COLO668 (cell line): Measurements from ENCODE around the gene SLC25A43.
"Not testable (repeated sequence)": the region's sequence is repeated elsewhere in the genome, so short reads cannot be mapped to it uniquely, and the experiment has no call there.

Experiments used
- DNase-seq: peaks from one replicate; lab custom pipeline; 2025; ENCODE audit not compliant: unreplicated experiment; lab: John Stamatoyannopoulos, UW

The SLC25A43 gene

GRCh38 chrX:119407681-119408080 lies 8.5 kb downstream of the SLC25A43 start:
- no peak for DNase-seq

- DNase-seq = peak; percentile 4
Observed at GRCh38 chrX:119410027-119410819, 11.1 kb downstream of the SLC25A43 start.

GRCh38 chrX:119410854-119411253 lies 11.7 kb downstream of the SLC25A43 start:
- no peak for DNase-seq

DNA sequence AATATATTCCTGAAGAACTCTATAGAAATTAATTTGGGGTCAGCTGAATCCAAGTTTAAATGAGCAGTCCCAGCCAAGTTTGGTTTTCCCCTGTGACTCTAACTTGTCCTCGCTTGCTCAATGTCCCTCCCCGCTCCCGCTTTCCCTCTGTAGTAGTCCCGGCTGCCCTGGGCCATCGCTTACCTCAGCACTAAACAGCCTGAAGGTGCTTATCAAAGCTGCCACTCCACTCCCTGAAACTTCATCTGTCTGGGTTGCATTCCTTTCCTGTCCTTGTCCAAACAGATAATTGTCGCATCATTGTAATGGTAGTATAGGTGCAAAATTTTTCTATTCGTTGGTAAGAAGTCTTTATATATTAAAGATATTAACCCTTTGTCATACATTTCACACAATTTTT lies 12.8 kb downstream of the SLC25A43 start:
- no peak for DNase-seq

DNA sequence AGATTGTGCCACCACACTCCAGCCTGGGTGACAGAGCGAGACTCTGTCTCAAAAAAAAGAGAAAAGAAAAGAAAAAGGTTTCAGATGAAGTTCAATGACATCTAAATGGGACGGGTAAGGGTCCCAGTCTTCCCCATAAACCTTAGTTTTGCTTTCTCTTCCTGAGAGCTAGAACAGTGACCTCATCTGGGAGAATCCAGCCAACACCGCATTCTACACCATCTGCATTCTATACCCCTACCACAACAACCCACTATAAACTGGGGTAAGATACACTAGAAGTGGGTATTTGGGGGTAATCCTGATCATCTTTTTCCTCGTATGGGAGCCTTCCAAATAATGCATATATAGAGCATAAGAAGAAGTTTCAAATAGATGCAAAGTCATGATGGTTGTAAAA lies 18.2 kb downstream of the SLC25A43 start:
- DNase-seq = no peak

GRCh38 chrX:119417842-119418241 lies 18.7 kb downstream of the SLC25A43 start:
- DNase-seq = no peak

- no peak for DNase-seq
Observed at GRCh38 chrX:119419146-119419545, 20.0 kb downstream of the SLC25A43 start.

- DNase-seq = no peak
Observed at GRCh38 chrX:119419898-119420297, 20.8 kb downstream of the SLC25A43 start.

GRCh38 chrX:119421016-119421705 lies 22.0 kb downstream of the SLC25A43 start:
- no peak for DNase-seq

- no peak for DNase-seq
Observed at GRCh38 chrX:119423631-119424030, 24.5 kb downstream of the SLC25A43 start.

DNA sequence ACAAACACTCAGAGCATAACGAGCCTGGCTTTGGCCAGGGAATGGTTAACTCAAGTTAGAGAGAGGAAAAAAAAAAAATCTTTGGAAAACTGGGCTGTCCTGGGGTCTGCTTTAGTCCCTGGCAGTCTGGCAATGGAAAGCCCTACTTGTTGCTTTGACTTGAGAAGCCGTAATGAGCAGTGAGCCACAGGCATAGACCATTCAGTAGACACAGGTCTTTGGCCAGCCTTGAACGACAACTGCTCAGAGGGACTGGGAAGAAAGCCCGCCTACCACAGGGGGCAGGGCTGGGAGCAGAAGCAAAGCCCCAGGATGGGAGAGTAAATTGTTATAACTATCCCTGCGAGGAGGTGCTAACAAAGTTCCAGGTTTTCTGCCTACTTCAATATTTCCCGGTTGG lies 25.9 kb downstream of the SLC25A43 start:
- no peak for DNase-seq

- no peak for DNase-seq
Observed at GRCh38 chrX:119427024-119427794, 28.1 kb downstream of the SLC25A43 start.

DNA sequence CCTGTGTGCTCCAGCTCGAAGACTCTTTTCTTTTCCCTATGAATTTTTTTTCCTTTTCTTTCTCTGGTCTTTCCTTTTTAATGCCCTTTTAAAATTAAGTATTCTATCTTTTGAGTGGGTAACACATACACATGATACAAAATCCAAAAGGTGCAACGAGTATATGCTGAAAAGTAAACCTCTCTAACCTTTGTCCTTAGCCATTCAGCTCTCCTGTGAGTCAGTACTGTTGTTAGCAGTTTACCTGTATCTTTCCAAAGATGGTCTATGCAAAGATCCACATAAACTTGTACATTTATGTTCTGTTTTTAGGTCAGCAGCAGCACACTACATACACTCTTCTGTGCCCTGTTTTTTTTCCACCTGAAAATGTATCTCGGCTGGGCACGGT lies 28.7 kb downstream of the SLC25A43 start:
- no peak for DNase-seq

- no peak for DNase-seq
Observed at GRCh38 chrX:119429471-119429870, 30.3 kb downstream of the SLC25A43 start.

GRCh38 chrX:119441295-119441694 lies 42.2 kb downstream of the SLC25A43 start:
- not testable (repeated sequence) for DNase-seq

DNA sequence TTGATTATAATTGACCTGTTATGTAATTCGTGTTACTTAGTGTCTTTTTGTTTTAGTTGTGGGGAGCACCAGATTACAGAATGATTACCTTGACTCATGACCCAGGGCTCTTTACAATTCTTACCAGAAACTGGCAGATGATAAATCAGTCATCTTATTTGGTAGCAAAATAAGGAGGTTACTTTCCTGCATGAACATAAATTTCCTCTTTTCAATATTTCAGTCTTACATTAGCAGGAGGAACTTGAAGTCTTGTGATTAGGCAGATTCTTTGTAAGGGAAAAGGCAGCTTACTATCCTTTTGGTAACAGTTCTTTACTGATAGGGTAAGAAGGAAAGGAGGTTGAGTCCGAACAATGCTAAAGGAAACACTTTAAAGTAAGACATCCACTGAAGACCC lies 43.1 kb downstream of the SLC25A43 start:
- DNase-seq = no peak

DNA sequence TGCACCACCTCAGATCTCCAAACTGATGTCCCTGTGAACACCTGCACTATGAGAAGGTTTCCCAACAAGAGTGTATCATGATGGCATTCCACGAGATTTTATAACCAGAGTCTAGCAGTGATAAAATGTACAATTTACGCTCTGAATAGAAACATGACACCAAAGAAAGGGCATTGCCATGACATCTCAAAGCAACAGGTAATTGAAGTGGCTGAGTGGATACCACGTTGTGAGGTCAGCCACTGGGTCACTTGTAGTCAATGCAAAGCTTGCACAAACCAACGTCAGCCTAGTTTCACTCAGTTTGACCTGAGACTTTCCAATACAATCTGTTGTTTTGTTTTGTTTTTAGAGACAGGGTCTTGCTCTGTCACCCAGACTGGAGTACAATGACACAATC lies 54.1 kb downstream of the SLC25A43 start:
- DNase-seq = no peak

DNA sequence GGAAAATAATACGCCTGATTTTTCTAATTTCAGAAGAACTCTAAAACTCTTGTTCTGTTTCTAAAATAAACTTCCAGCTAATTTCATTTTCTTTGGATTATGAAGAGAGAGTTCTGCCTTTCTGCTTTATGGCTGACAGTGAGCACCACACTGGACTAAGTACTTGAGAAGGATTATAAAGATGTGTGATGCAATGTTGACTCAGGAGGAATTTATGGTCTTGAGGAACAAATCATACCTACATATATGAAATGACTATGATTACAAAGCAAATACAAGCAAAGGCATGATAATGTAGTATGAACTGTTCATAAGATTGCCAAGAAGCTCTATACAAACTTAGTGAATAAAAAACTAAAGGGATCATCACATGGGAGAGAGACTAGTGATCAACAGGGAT lies 56.1 kb downstream of the SLC25A43 start:
- DNase-seq = no peak

DNA sequence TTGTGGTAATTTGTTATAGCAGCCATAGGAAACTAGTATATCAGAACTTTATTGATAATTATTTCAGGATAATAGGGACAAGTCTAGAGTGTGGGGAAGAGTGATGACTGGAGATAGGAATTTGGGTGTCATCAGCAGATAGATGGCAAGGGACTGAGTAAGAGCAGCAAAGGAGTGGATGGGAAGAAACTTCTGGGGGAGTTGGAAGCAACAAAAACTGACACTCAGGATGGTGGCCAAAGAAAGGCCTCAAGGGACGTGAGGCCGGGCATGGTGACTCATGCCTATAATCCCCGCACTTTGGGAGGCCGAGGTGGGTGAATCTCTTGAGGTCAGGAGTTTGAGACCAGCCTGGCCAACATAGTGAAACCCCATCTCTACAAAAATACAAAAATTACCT lies 60.0 kb downstream of the SLC25A43 start:
- DNase-seq = no peak

DNA sequence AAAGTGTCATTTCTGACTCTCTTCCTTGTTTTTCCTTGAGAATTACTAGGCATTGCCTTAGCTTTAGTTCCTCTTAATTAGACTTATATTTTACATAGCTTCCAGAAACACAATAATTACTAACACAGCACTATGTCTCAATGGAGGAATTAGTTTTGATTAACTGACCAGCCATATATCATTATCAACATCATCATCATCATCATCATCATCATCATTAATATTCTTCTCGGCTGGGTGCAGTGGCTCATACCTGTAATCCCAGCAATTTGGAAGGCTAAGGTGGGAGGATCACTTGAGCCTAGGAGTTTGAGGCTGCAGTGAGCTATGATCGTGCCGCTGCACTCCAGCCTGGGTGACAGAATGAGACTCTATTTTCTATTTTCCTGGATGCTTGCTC lies 66.4 kb downstream of the SLC25A43 start:
- DNase-seq = no peak

DNA sequence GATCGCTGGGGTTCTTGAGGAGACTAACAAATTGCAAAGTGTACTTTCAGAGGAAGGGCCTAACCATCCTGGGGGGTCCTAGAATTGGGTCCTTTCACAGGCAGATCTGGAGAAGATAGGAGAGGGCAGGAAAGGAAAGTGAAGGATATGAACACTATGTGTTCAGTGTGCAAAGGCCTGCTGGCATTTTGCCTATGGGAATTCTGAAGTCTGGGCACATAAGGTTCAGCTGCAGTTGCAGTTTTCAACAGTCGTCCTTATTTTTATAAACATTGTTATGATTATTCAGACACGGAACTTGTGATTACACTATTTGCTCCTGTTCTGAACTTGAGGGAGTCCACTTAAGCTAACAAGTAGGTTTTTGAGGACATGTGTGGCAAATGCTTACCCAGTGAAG lies 67.8 kb downstream of the SLC25A43 start:
- DNase-seq = no peak

DNA sequence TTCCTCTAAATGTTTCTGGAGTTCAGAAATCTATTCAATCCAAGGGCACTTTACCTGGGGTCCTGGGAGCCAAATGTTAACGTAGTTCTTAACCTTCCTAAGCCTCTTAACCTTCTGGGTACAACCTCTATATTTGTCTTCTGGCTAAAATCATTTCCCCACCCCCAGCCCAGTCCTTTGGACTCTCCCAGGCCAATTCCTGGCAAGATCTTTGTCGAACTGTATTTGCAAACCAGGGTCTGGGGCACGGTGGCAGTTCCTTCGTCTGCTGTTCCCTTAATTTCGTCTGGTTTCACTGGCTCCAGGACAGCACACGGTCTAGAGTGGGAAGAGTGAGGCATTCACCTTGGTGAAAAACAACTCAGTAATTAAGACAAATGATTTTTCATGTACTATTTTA lies 68.3 kb downstream of the SLC25A43 start:
- DNase-seq = no peak
